ENCODE measurements around the gene ZBTB48. TPM values are rescaled to one million over a fixed set of nuclear protein-coding genes. Genes with fewer than 3 reads are reported as not detected.

ZBTB48 gene
- total RNA-seq, 1 donor from 2014 or later, result 10.4 TPM

DNA sequence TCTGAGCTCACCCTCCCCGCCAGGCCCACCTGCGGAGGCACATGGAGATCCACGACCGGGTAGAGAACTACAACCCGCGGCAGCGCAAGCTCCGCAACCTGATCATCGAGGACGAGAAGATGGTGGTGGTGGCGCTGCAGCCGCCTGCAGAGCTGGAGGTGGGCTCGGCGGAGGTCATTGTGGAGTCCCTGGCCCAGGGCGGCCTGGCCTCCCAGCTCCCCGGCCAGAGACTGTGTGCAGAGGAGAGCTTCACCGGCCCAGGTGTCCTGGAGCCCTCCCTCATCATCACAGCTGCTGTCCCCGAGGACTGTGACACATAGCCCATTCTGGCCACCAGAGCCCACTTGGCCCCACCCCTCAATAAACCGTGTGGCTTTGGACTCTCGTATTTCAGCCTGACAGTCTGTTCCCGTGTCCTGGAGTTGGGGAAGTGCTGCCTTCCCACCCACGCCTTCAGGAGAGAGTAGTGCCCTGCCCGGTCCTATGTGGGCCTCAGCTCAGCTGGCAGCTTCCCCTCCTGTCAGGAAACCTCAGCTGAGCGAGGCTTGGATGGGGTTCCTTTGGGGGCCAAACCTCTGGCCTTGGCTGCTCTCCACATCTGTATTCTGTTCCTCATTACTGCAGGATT is 9.2 kb downstream of the ZBTB48 start:
- peak overlapping the region in 1 of 3 donors; percentile 22 for H3K4me3 ChIP-seq (ENCODE audit: low read length in 3 of 3)
- H3K27ac ChIP-seq (ENCODE audit: low read depth, low read length), result peak overlapping the region; percentile 49
- H3K9ac ChIP-seq (ENCODE audit: low read depth in 1 of 3, low read length in 3 of 3), result peak overlapping the region in 2 of 3 donors; percentile 57 to 77
- H3K36me3 ChIP-seq (ENCODE audit: control insufficient read depth in 3 of 3, insufficient read depth in 3 of 3, low read length in 3 of 3), result peaks cover 50 to 59% (median 54%) of the 10 kb centered on the region in 3 donors
- H3K27me3 ChIP-seq (ENCODE audit: control insufficient read depth in 3 of 3, insufficient read depth in 3 of 3, low read length in 3 of 3), result no peaks in the 10 kb centered on the region
- peaks cover 87 to 97% (median 97%) of the 10 kb centered on the region in 3 donors for H3K4me1 ChIP-seq (ENCODE audit: control insufficient read depth in 3 of 3, insufficient read depth in 3 of 3, low read length in 3 of 3)
- no peaks in the 10 kb centered on the region for H3K9me3 ChIP-seq (ENCODE audit: control insufficient read depth in 3 of 3, low read length in 3 of 3)

DNA sequence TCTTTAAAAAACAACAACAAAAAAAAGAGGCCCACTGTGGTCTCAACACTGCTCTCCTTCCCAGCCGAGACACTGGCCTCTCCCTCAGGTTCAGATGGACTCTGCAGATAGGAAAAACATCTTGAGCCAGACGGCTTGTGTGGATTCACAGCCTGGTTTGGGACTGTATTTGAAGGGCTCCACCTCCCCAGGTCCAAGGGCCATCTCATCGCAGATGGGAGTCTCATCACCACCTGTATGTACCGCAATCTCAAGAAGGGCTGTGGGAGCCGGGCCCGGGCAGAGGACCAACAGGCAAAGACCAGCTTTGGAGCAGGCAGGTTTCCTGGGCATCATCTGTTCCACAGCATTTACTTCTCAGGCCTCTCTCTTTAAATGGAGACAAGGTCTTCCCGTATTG is 10.3 kb downstream of the ZBTB48 start:
- no peak overlapping the region for H3K27ac ChIP-seq (ENCODE audit: low read depth, low read length)
- no peaks in the 10 kb centered on the region for H3K9me3 ChIP-seq (ENCODE audit: control insufficient read depth in 3 of 3, low read length in 3 of 3)
- peaks cover 77 to 98% (median 93%) of the 10 kb centered on the region in 3 donors for H3K4me1 ChIP-seq (ENCODE audit: control insufficient read depth in 3 of 3, insufficient read depth in 3 of 3, low read length in 3 of 3)
- no peak overlapping the region for H3K4me3 ChIP-seq (ENCODE audit: low read length in 3 of 3)
- no peaks in the 10 kb centered on the region for H3K27me3 ChIP-seq (ENCODE audit: control insufficient read depth in 3 of 3, insufficient read depth in 3 of 3, low read length in 3 of 3)
- H3K9ac ChIP-seq (ENCODE audit: low read depth in 1 of 3, low read length in 3 of 3), result peak overlapping the region in 2 of 3 donors; percentile 57 to 77
- peaks cover 58 to 67% (median 64%) of the 10 kb centered on the region in 3 donors for H3K36me3 ChIP-seq (ENCODE audit: control insufficient read depth in 3 of 3, insufficient read depth in 3 of 3, low read length in 3 of 3)

DNA sequence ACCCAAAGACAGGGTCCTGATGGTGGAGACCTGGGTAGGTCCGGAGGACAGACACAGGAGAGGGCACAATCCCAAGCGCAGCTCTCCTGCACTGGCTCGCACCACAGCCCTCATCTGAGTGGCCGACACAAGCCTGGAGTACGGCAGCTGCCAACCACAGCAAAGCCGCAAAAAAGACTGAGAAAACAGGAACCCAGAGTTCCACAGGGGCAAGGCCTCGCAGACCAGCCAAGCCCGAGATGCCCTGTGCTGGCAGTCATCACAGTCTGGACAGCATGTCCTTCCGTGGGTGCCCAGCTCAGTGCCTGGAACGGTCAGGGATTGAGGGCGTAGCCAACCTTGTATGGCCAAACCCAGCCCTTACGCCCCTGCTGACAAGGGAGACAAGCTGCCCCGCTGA is 11.4 kb downstream of the ZBTB48 start:
- peak overlapping the region in 2 of 3 donors; percentile 51 to 68 for H3K9ac ChIP-seq (ENCODE audit: low read depth in 1 of 3, low read length in 3 of 3)
- peaks cover 80 to 98% (median 93%) of the 10 kb centered on the region in 3 donors for H3K4me1 ChIP-seq (ENCODE audit: control insufficient read depth in 3 of 3, insufficient read depth in 3 of 3, low read length in 3 of 3)
- H3K4me3 ChIP-seq (ENCODE audit: low read length in 3 of 3), result peak overlapping the region in 1 of 3 donors; percentile 29
- no peaks in the 10 kb centered on the region for H3K9me3 ChIP-seq (ENCODE audit: control insufficient read depth in 3 of 3, low read length in 3 of 3)
- H3K27ac ChIP-seq (ENCODE audit: low read depth, low read length), result peak overlapping the region; percentile 26
- H3K36me3 ChIP-seq (ENCODE audit: control insufficient read depth in 3 of 3, insufficient read depth in 3 of 3, low read length in 3 of 3), result peaks cover 70 to 79% (median 76%) of the 10 kb centered on the region in 3 donors
- no peaks in the 10 kb centered on the region for H3K27me3 ChIP-seq (ENCODE audit: control insufficient read depth in 3 of 3, insufficient read depth in 3 of 3, low read length in 3 of 3)

DNA sequence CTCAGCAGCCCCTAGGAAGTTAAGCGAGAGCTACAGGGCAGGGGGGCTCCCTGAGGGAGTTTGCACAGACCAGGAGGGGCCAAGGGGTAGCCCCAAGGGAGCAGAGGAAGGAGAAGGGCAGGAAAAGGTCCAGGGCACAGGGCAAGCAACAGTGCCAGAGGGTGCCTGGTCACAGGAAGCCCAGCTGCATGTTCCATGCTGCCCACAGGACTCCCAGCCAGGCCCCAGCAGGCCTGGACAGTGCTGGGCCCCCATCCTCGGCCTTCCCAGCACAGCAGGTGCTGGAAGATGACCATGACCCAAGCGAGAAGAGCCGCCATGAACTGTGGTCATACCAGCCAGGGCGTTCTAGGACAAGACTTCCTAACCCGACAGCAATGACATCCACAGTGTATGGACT is 11.8 kb downstream of the ZBTB48 start:
- no peaks in the 10 kb centered on the region for H3K9me3 ChIP-seq (ENCODE audit: control insufficient read depth in 3 of 3, low read length in 3 of 3)
- H3K27me3 ChIP-seq (ENCODE audit: control insufficient read depth in 3 of 3, insufficient read depth in 3 of 3, low read length in 3 of 3), result no peaks in the 10 kb centered on the region
- H3K4me3 ChIP-seq (ENCODE audit: low read length in 3 of 3), result no peak overlapping the region
- peaks cover 74 to 83% (median 80%) of the 10 kb centered on the region in 3 donors for H3K36me3 ChIP-seq (ENCODE audit: control insufficient read depth in 3 of 3, insufficient read depth in 3 of 3, low read length in 3 of 3)
- H3K4me1 ChIP-seq (ENCODE audit: control insufficient read depth in 3 of 3, insufficient read depth in 3 of 3, low read length in 3 of 3), result peaks cover 81 to 100% (median 93%) of the 10 kb centered on the region in 3 donors
- H3K9ac ChIP-seq (ENCODE audit: low read depth in 1 of 3, low read length in 3 of 3), result peak overlapping the region in 2 of 3 donors; percentile 51 to 68
- H3K27ac ChIP-seq (ENCODE audit: low read depth, low read length), result peak overlapping the region; percentile 26

DNA sequence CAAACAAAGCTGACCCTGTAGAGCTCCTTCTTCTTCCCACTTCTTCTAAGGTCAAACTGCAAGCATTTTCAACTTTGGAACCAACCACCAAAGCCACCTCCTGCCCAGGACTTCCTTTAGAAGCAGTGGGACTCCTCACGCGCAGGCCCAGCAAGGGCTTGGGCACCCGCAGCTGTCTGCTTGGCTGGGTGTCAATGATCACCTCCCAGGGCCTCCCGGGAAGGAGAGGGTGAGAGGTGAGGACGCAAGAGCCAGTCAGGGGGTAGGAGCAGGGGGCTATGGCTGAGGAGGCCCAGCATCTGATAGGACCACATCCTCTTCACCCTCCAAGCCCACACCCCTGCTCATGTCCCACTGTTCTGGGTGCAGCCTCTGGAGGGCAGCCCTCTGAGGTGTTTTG is 12.6 kb downstream of the ZBTB48 start:
- Histone ChIP-seq H3K9me3 (ENCODE audit: control insufficient read depth in 3 of 3, low read length in 3 of 3) (no peaks in the 10 kb centered on the region), H3K27ac (ENCODE audit: low read depth, low read length) (no peak overlapping the region), H3K9ac (ENCODE audit: low read depth in 1 of 3, low read length in 3 of 3) (peak overlapping the region in 2 of 3 donors; percentile 9 to 57), H3K27me3 (ENCODE audit: control insufficient read depth in 3 of 3, insufficient read depth in 3 of 3, low read length in 3 of 3) (no peaks in the 10 kb centered on the region), H3K4me3 (ENCODE audit: low read length in 3 of 3) (no peak overlapping the region), H3K4me1 (ENCODE audit: control insufficient read depth in 3 of 3, insufficient read depth in 3 of 3, low read length in 3 of 3) (peaks cover 81 to 100% (median 93%) of the 10 kb centered on the region in 3 donors), H3K36me3 (ENCODE audit: control insufficient read depth in 3 of 3, insufficient read depth in 3 of 3, low read length in 3 of 3) (peaks cover 82 to 91% (median 88%) of the 10 kb centered on the region in 3 donors)

DNA sequence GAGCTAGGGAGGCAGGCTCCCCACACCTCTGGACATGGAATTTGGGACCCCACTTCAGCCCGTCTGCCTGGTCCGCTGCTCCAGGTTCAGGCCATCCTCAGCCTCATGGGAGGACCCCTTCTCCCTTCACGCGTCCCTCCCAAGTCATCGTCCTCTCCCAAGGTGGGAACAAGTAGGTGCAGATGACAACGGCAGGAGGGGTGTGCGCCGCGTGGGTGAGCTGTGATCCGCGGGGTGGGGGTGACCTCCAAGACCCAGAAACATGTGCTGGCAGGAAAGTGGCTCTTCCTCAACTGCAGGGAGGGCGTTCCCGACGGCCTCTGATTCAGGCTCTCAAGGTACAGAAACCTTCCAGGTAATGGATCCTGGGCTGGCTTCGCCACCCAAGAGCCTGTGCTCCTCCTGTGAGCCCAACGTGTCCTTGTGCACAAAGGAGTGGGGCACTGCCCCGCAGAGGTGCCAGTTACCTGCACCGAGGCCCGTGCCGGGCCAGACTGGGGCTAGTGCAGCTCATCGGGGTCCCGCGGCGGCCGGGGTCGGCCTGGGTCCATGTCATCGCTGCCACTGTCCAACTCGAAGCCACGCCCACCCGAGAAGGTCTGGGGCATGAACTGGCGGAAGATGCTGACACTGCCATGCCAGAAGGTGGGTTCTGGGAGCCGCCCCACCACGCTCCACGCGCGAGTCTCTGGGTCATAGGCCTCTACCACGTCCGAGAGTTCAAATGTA is 13.2 kb downstream of the ZBTB48 start:
- Histone ChIP-seq H3K36me3 (ENCODE audit: control insufficient read depth in 3 of 3, insufficient read depth in 3 of 3, low read length in 3 of 3) (peaks cover 87 to 94% (median 91%) of the 10 kb centered on the region in 3 donors), H3K4me1 (ENCODE audit: control insufficient read depth in 3 of 3, insufficient read depth in 3 of 3, low read length in 3 of 3) (peaks cover 81 to 100% (median 93%) of the 10 kb centered on the region in 3 donors), H3K9ac (ENCODE audit: low read depth in 1 of 3, low read length in 3 of 3) (peak overlapping the region in 1 of 3 donors; percentile 57), H3K4me3 (ENCODE audit: low read length in 3 of 3) (no peak overlapping the region), H3K27ac (ENCODE audit: low read depth, low read length) (no peak overlapping the region), H3K27me3 (ENCODE audit: control insufficient read depth in 3 of 3, insufficient read depth in 3 of 3, low read length in 3 of 3) (no peaks in the 10 kb centered on the region), H3K9me3 (ENCODE audit: control insufficient read depth in 3 of 3, low read length in 3 of 3) (no peaks in the 10 kb centered on the region)

DNA sequence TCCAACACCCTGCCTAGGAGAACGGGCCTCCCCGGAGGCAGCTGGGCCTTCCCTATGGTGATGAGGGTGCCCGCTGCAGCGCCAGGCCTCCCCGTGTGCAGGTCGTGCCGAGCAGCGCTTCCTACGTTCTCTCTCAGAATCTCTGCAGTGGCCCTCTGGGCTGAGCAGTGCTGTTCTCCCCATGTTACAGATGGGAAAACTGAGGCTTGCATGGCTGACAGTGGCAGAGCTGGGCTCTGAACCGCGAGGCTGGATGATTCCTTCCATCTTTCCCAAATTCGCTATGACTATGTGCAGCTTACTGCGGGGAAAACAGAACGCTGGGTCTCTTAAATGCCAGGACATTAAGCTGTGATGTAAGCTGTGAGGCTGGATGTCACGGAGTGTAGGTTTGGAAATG is 14.0 kb downstream of the ZBTB48 start:
- H3K4me3 ChIP-seq (ENCODE audit: low read length in 3 of 3), result no peak overlapping the region
- H3K9ac ChIP-seq (ENCODE audit: low read depth in 1 of 3, low read length in 3 of 3), result no peak overlapping the region
- H3K36me3 ChIP-seq (ENCODE audit: control insufficient read depth in 3 of 3, insufficient read depth in 3 of 3, low read length in 3 of 3), result peaks cover 83 to 91% (median 86%) of the 10 kb centered on the region in 3 donors
- peaks cover 78 to 98% (median 89%) of the 10 kb centered on the region in 3 donors for H3K4me1 ChIP-seq (ENCODE audit: control insufficient read depth in 3 of 3, insufficient read depth in 3 of 3, low read length in 3 of 3)
- no peak overlapping the region for H3K27ac ChIP-seq (ENCODE audit: low read depth, low read length)
- no peaks in the 10 kb centered on the region for H3K9me3 ChIP-seq (ENCODE audit: control insufficient read depth in 3 of 3, low read length in 3 of 3)
- H3K27me3 ChIP-seq (ENCODE audit: control insufficient read depth in 3 of 3, insufficient read depth in 3 of 3, low read length in 3 of 3), result no peaks in the 10 kb centered on the region

DNA sequence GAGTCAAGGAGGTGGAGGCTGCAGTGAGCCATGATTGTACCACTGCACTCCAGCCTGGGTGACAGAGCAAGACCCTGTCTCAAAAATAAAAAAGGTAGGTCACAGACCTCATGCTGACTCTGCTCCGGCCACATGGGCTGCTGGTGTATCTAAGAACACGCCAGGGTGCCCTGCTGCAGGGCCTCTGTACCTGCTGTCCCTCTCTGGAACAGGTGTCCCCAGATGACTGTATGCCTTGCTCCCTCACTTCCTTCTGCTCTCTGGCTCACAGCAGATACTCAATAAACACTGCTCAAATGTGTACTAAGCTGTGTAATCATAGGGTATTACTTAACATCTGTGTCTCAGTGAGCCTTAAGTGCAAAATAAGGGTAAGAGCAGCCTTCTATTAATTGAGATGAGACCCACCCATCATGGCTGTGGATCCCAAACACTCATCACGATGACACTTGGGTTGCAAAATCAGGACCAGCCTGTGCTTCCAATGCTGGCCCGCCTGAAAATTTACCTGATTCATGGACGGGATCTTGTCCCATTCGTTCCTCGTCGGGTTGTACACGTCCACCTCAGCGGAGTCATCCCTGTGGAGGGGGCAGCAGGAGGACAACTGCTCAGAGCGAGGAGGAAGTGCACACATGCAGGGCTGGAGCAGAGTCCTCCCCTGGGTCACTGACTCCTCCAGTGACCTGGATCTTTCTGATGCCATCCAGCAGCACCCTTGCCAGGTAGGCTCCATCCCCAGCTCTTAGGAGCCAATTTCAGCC is 15.4 kb downstream of the ZBTB48 start:
- H3K36me3 ChIP-seq (ENCODE audit: control insufficient read depth in 3 of 3, insufficient read depth in 3 of 3, low read length in 3 of 3), result peaks cover 77 to 87% (median 80%) of the 10 kb centered on the region in 3 donors
- H3K9ac ChIP-seq (ENCODE audit: low read depth in 1 of 3, low read length in 3 of 3), result peak overlapping the region in 1 of 3 donors; percentile 100
- H3K4me3 ChIP-seq (ENCODE audit: low read length in 3 of 3), result no peak overlapping the region
- no peaks in the 10 kb centered on the region for H3K9me3 ChIP-seq (ENCODE audit: control insufficient read depth in 3 of 3, low read length in 3 of 3)
- H3K27me3 ChIP-seq (ENCODE audit: control insufficient read depth in 3 of 3, insufficient read depth in 3 of 3, low read length in 3 of 3), result no peaks in the 10 kb centered on the region
- peaks cover 74 to 96% (median 89%) of the 10 kb centered on the region in 3 donors for H3K4me1 ChIP-seq (ENCODE audit: control insufficient read depth in 3 of 3, insufficient read depth in 3 of 3, low read length in 3 of 3)
- no peak overlapping the region for H3K27ac ChIP-seq (ENCODE audit: low read depth, low read length)

DNA sequence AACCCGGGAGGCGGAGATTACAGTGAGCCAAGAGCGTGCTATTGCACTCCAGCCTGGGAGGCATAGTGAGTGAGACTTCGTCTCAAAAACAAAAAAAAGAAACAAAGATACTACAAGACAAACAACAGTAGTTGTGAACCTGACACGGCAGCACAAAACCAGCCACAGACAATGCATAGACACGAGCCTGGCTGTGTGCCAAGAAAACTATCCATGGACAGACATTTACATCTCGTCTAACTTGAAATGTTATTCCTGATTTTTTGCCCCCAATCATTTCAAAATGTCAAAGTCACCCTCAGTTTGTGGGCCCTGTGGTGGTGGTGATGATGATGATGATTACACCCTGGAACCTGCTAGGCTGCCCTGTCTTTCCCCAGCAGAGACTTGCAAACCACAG is 16.6 kb downstream of the ZBTB48 start:
- H3K9me3 ChIP-seq (ENCODE audit: control insufficient read depth in 3 of 3, low read length in 3 of 3), result no peaks in the 10 kb centered on the region
- H3K27me3 ChIP-seq (ENCODE audit: control insufficient read depth in 3 of 3, insufficient read depth in 3 of 3, low read length in 3 of 3), result no peaks in the 10 kb centered on the region
- H3K27ac ChIP-seq (ENCODE audit: low read depth, low read length), result peak overlapping the region; percentile 71
- peaks cover 69 to 79% (median 75%) of the 10 kb centered on the region in 3 donors for H3K36me3 ChIP-seq (ENCODE audit: control insufficient read depth in 3 of 3, insufficient read depth in 3 of 3, low read length in 3 of 3)
- peak overlapping the region; percentile 60 to 100 (median 66) for H3K9ac ChIP-seq (ENCODE audit: low read depth in 1 of 3, low read length in 3 of 3)
- H3K4me3 ChIP-seq (ENCODE audit: low read length in 3 of 3), result peak overlapping the region; percentile 56 to 76 (median 56)
- peaks cover 69 to 93% (median 86%) of the 10 kb centered on the region in 3 donors for H3K4me1 ChIP-seq (ENCODE audit: control insufficient read depth in 3 of 3, insufficient read depth in 3 of 3, low read length in 3 of 3)
